Measurements from ENCODE around the gene RASA3. TPM values are rescaled to one million over a fixed set of nuclear protein-coding genes. Genes with fewer than 3 reads are reported as not detected.
A peak's percentile ranks its signal among the peaks of the same experiment; 100 is the strongest.

Gene RASA3
- total and polyA plus RNA-seq, 9 of the 15 experiments (the other 6 are each of a cell fraction or from before 2014, with no cell fraction given): 0.72 to 25.3 (median 14.4) TPM

DNA sequence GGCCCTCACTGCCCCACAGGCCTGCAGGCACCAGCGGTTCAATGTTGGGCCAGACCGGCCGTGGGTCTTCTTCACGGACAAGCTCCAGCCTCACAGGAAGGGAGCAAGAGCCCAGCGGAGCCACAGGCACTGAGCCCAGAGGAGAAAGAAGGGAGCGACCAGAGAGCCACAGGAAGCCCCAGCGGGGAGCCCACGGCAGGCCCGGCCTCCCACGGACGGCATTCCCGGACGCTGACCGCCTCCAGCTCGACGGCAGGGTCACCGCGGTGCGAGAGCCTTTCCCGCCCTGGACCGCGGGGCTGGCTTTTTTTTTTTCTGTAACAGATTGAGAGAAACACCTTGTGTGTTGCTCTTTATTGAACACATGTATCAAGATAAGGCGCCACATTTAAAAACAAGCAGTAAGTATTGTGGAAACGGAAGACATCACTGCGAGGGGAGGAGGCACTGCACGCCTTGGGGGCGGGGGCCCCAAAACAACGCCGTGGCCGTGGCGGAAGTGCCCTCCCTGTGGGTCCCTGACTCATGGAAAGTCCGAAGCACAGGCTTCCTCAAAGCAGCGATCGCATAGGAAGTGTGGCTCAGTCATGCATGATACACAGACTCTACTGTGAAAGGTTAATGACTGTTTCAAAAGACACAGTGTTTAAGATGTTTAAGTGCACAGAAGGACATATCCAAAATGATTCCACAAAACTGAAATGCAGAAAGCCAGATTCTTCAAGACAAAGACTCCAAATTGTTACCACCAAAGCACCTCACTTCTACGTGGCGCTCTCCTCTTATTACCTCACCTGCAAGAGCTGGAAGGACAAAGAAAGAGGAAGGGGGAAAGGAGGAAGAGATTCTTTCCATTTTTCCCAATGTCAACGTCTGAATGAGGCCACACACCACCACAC, 3.5 kb downstream of the RASA3 start (continued):
- peak; percentile 44; the same call in 1 of the 2 replicates for TF ChIP-seq EP300 (IDR thresholded peaks at IDR 0.05; ENCODE audit: low read length)
- TF ChIP-seq, protein P1, sequence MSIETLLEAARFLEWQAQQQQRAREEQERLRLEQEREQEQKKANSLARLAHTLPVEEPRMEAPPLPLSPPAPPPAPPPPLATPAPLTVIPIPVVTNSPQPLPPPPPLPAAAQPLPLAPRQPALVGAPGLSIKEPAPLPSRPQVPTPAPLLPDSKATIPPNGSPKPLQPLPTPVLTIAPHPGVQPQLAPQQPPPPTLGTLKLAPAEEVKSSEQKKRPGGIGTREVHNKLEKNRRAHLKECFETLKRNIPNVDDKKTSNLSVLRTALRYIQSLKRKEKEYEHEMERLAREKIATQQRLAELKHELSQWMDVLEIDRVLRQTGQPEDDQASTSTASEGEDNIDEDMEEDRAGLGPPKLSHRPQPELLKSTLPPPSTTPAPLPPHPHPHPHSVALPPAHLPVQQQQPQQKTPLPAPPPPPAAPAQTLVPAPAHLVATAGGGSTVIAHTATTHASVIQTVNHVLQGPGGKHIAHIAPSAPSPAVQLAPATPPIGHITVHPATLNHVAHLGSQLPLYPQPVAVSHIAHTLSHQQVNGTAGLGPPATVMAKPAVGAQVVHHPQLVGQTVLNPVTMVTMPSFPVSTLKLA (conservative IDR thresholded peaks at IDR 0.05): peak; percentile 76 to 85
- peak; percentile 27; the same call in 1 of the 2 replicates for TF ChIP-seq FOXM1 (IDR thresholded peaks at IDR 0.05; ENCODE audit: low read depth)
- TF ChIP-seq FOXM1 (CRISPR knock-in tag; IDR thresholded peaks at IDR 0.05; ENCODE audit: low read depth): no peak
- TF ChIP-seq GABPA (tag; conservative IDR thresholded peaks at IDR 0.05; ENCODE audit: low read depth): peak; percentile 87
- TF ChIP-seq KDM5B (IDR thresholded peaks at IDR 0.05; ENCODE audit: insufficient replicate concordance, low read depth, low read length): peak; percentile 32
- TF ChIP-seq NRF1 (conservative IDR thresholded peaks at IDR 0.05 in 1 of 2, IDR thresholded peaks at IDR 0.05 in 1 of 2): 0 out of 4 replicates have a peak, but pooled peaks of 1 of the 2 experiments have one; percentile 15
- TF ChIP-seq, protein P2, sequence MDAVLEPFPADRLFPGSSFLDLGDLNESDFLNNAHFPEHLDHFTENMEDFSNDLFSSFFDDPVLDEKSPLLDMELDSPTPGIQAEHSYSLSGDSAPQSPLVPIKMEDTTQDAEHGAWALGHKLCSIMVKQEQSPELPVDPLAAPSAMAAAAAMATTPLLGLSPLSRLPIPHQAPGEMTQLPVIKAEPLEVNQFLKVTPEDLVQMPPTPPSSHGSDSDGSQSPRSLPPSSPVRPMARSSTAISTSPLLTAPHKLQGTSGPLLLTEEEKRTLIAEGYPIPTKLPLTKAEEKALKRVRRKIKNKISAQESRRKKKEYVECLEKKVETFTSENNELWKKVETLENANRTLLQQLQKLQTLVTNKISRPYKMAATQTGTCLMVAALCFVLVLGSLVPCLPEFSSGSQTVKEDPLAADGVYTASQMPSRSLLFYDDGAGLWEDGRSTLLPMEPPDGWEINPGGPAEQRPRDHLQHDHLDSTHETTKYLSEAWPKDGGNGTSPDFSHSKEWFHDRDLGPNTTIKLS (IDR thresholded peaks at IDR 0.05; ENCODE audit: borderline replicate concordance, low read depth): peak; percentile 71
- no peak for TF ChIP-seq CBFA2T2 (conservative IDR thresholded peaks at IDR 0.05)
- no peak for TF ChIP-seq COPS2 (conservative IDR thresholded peaks at IDR 0.05)
- TF ChIP-seq SMAD4 (CRISPR knock-in tag; conservative IDR thresholded peaks at IDR 0.05): peak; percentile 67
- TF ChIP-seq HDAC1 (IDR thresholded peaks at IDR 0.05): peak in 1 of 2 experiments; percentile 36; a peak in 1 of 4 replicates
- TF ChIP-seq DPF2 (IDR thresholded peaks at IDR 0.05): 0 out of 2 replicates have a peak, but pooled peaks have one; percentile 57
- peak; percentile 52; the same call in 1 of the 2 replicates for TF ChIP-seq ZNF431 (CRISPR knock-in tag; IDR thresholded peaks at IDR 0.05)
- TF ChIP-seq HMGN3 (IDR thresholded peaks at IDR 0.05; ENCODE audit: borderline replicate concordance, extremely low read depth, insufficient read length, low read depth, low read length): peak; percentile 35
- peak; percentile 84; the same call in 1 of the 2 replicates for TF ChIP-seq SPI1 (IDR thresholded peaks at IDR 0.05; ENCODE audit: borderline replicate concordance, low read depth, low read length)
- TF ChIP-seq, protein P3, sequence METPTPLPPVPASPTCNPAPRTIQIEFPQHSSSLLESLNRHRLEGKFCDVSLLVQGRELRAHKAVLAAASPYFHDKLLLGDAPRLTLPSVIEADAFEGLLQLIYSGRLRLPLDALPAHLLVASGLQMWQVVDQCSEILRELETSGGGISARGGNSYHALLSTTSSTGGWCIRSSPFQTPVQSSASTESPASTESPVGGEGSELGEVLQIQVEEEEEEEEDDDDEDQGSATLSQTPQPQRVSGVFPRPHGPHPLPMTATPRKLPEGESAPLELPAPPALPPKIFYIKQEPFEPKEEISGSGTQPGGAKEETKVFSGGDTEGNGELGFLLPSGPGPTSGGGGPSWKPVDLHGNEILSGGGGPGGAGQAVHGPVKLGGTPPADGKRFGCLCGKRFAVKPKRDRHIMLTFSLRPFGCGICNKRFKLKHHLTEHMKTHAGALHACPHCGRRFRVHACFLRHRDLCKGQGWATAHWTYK (CRISPR knock-in tag; IDR thresholded peaks at IDR 0.05): peak; percentile 67; the same call in 1 of the 2 replicates
- peak; percentile 84 to 90; a peak in 3 of 4 replicates for TF ChIP-seq ETV6 (IDR thresholded peaks at IDR 0.05; ENCODE audit: borderline replicate concordance in 1 of 2, low read depth in 2 of 2, low read length in 1 of 2)
- TF ChIP-seq ETV6 (CRISPR knock-in tag; IDR thresholded peaks at IDR 0.05; ENCODE audit: borderline replicate concordance): no peak
- peak; percentile 43; the same call in 1 of the 2 replicates for TF ChIP-seq ZFX (CRISPR knock-in tag; IDR thresholded peaks at IDR 0.05)
- TF ChIP-seq NCOA6 (IDR thresholded peaks at IDR 0.05): peak; percentile 76
- TF ChIP-seq FOSL1 (tag; conservative IDR thresholded peaks at IDR 0.05): peak; percentile 81
- no peak for TF ChIP-seq GTF2A2 (tag; IDR thresholded peaks at IDR 0.05)
- TF ChIP-seq DACH1 (IDR thresholded peaks at IDR 0.05; ENCODE audit: partially characterized antibody): no peak

Data from K562 (cell line).